Bone marrow (tissue), 2 donors: ENCODE results near the gene ELFN1.

ENCODE experiments used
- DNase-seq, 2 donors: peaks; one replicate each; lab custom pipeline; 2025; lab: John Stamatoyannopoulos, UW

Gene ELFN1

DNA sequence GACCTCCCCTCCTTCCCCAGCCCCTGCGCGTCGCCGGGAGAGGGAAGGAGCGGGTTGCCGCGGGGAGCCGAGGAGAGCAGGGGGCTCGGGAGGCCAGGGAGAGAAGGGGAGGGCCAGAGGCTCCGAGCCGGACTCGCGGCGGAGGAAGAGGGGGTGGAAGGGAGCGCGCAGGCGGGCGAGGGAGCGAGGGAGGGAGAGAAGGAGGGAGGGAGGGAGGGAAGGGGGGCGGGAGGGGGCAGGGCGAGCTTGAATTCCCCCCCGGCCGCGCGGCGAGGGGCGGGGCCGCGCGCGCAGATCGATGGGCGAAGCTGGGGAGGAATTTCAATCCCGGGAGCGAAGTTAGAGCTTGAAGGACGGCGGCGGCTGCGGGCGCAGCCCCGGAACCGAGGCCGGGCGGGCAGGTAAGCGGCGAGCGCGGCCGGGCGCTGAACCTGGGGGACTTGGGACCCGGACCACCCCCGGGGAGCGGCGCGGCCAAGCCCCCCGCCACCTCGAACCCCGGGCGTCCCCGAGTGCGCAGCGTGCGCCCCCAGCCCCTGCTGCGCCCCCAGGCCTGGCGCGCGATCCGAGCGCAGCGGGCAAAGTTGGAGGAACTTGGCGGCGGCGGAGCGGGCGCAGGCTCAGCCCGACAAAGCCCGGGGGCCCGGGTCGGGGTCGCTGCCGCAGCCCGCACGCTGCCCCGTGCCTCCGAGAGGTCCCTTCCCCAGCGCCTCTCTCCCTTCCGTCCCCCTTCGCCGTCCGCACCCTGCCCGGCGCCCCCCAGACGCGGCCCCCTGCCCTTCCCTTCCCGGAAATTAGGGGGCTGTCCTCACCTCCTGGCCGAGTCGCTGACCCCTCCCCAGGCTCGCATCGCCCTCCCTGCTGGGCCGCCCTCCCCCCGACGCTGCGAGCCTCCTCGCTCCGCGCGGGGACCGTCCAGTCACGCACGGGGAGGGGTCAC is at the start of gene ELFN1:
TSS of gene ELFN1 (plus strand) at position 324 of the 940 bp plus-strand sequence. CDS start 74,320 bp downstream, outside the sequence.
- no peak for DNase-seq

DNA sequence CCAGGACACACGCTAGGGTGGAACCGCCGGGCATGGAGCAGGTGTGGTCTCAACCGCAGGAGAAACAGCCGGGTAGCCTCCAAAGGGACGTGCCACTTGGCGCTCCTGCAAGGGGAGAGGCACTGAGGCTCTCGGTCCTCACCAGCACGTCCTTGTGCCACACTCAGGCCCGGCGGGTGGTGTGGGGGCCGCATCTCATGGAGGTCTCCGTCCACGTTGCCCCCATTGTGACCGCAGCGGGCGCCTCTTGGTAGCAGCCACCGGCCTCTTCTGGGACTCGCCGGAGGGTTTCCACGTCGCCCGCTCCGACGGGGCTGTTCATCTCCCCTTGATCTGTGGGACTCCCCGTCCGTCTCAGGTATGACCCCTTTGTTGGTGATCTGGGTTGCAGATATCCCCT is 49.2 kb upstream of the ELFN1 start:
- DNase-seq = no peak

DNA sequence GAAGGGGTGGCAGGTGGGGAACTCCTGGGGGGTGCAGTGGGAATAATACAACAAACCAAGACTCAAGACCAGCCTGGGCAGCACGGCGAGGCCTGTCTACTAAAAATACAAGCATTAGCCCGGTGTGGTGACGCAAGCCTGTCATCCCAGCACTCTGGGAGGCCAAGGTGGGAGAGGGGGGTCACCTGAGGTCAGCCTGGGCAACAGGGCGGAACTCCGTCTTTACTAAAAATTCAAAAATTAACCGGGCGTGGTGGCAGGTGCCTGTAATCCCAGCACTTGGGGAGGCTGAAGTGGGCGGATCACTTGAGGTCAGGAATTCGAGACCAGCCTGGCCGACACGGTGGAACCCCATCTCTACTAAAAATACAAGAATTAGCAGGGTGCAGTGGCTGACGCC is 48.4 kb upstream of the ELFN1 start:
- DNase-seq = no peak

DNA sequence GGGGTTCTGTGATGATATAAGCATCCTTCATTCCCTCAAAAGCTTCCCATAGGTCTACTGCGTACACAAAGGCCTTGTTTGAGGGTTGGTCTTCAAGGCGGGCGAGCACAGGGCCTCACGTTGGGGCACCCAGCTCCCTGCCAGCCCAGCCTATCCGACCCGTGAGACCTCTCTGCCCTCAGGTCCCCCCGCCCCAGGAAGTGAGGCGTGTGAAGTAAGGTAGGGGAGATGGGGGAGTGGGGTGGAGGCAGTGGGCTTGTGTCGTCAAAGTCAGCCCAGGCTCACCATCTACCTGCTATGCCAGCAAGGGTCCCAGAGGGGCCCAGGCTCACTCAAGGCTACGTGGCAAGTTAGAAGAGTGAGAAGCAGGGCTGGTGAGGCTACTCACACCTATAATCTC is 47.6 kb upstream of the ELFN1 start:
- DNase-seq = no peak

DNA sequence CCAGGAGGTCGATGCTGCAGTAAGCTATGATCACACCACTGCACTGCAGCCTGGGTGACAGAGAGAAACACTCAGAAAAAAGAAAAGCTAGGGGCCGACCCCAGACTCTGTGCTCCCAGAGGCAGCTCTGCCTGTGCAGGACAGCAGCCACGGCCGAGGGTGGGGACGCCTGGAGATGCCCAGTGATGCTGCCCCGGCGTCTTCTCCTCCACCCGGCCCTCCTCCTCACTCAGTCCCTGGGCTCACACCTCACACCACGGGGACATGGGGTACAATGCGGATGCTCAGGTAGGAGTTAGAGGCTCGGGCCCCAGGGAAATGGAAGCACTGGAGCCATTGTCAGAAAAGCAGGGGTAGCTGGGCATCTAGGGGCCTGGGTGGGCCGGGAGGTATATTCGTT is 46.3 kb upstream of the ELFN1 start:
- no peak for DNase-seq

GRCh38 chr7:1624999-1625927 is 44.8 kb upstream of the ELFN1 start:
- no peak for DNase-seq

GRCh38 chr7:1626769-1627168 is 43.3 kb upstream of the ELFN1 start:
- DNase-seq = no peak

GRCh38 chr7:1630700-1631336 is 39.3 kb upstream of the ELFN1 start:
- no peak for DNase-seq

DNA sequence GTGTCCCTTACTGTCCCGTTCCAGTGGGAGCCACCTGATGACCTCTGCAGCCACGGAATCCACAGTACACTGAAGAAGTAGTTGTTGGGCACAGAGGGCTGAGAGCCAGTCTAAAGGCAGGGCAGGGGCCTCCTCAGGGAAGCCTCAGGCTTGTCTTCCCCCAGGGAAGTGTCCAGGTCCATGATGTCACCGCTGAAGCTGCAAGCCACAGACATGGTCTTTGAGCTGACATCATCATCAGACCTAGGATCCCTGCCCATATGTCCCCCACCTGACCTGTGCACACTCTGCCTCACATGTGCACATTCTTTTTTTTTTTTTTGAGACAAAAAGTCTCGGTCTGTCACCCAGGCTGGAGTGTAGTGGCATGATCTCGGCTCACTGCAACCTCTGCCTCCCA is 38.4 kb upstream of the ELFN1 start:
- no peak for DNase-seq

- no peak for DNase-seq
Observed at GRCh38 chr7:1632506-1632905, 37.6 kb upstream of the ELFN1 start.

DNA sequence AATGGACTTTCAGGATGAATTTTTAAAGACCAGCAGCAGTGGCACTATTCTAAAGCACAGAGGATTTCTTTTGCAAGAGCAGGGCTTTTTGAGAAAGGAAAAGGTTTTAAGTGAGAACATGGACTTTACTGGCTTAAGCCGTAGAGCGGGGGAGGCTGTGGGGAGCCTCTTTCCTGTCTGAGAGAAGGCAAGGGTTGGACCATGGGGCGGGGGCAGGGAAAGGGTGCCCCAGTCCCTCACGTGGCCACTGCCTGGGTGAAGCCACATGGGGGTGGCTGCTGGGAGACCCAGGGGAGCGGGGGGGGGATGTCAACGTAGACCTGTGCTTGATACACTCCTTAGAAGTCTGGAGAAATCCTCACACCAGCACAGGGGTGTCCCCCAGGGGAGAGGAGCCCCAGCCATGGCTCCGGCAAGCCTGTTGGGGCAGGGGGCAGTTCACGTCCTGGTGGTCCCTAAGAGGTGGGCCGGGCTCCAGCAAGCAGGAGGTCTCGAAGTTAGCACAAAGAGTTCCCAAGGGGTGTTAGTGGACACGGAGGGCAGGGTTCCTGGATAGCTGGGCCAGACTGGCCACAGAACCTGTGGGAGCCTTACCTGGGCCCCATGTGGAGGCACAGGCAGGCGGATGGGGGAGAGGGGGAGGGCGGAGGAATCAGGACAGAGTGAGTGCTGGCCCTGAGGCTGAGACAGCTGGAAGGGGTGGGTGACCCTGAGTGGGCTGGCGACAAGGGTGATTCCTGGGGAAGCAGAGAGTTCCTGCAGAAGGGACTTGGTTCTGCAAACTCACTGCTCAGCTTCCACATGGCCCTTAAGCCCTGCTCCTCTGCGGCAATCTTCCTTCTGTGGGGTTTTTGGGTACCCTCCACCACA is 36.9 kb upstream of the ELFN1 start:
- DNase-seq = no peak

GRCh38 chr7:1635401-1635800 is 34.7 kb upstream of the ELFN1 start:
- no peak for DNase-seq

DNA sequence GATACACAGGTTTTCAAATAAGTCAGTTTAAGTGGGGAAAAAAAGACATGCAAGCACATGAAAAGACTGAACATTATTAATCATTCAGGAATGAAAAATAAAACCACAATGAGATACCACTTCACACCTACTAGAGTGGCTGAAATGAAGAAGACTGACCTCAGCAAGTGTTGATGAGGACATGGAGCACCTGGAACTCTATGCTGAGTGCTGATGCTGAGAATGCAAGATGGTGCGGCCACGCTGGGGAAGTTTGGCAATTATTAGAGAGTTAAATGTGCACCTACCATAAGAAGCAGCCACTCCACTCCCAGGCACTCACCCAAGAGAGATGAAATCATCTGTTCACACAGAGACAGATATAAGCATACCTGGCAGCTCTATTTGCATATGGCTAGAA is 32.9 kb upstream of the ELFN1 start:
- DNase-seq = no peak

DNA sequence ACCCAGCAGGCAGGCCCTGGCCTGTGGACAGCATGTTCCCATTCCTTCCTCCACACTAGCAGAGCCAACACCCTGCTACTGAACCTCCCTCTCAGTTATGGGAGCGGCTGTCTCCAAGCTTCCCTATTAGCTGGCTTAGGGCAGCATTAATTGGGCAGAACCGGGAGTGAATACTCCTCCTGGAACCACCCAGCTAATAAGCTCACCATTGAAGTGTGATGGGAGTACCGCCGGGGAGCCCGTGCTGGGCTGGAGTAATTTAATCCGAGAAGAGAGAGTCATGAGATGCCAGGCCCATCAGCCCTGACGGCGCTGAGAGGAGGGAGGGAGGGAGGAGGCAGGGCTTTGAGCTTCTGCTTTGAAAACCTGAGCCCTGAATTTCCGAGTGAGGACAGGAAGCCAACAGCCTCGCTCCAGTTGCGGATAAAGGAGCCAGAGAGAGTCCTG is 31.8 kb upstream of the ELFN1 start:
- DNase-seq = no peak

GRCh38 chr7:1639071-1639470 is 31.0 kb upstream of the ELFN1 start:
- DNase-seq = no peak

- no peak for DNase-seq
Observed at GRCh38 chr7:1639532-1640175, 30.4 kb upstream of the ELFN1 start.

GRCh38 chr7:1640376-1641172 is 29.5 kb upstream of the ELFN1 start:
- no peak for DNase-seq

- no peak for DNase-seq
Observed at GRCh38 chr7:1641173-1641572, 28.9 kb upstream of the ELFN1 start.

GRCh38 chr7:1641661-1642260 is 28.3 kb upstream of the ELFN1 start:
- no peak for DNase-seq
